NB4 (cell line): ENCODE data around the gene STK24.

ENCODE experiments used
- MYC ChIP-seq: IDR thresholded peaks from 2 replicates; pipeline ENCODE4 v1.6.1; 2011; ENCODE audit warnings: low read depth, low read length
- POLR2A ChIP-seq: IDR thresholded peaks from 2 replicates; pipeline ENCODE4 v1.6.1; 2011; ENCODE audit warnings: mild to moderate bottlenecking; ENCODE audit not compliant: insufficient read length; ENCODE audit errors: extremely low read depth
- TF ChIP-seq, protein P1 (sequence below): IDR thresholded peaks from one replicate; pipeline ENCODE4 v1.5.1; 2012; ENCODE audit warnings: low read depth, low read length
- TF ChIP-seq, protein P2 (sequence below): IDR thresholded peaks from 2 replicates; pipeline ENCODE4 v1.6.1; 2011; ENCODE audit warnings: low read depth, low read length

DNA sequence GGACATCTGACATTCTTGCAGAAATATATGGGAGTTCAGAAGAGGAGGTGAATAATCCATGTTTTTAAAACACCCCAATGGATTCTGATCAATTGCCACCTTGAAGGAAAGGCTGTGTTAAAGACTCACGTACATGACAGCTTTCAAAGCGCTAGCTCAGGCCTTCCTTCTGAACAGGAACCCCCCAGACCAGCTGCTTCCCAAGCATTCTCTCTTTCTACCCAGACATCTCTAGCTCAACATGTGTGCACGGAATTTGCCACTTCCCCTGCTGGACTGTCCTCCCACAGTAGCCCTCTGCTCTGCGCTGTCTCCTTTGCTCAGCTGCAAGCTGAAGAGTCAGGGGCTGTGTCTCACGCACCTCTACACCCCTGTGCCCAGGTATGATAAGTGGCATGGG lies 54.5 kb downstream of the STK24 start:
- TF ChIP-seq POLR2A (no peak), MYC (no peak)
- TF ChIP-seq, protein P1, sequence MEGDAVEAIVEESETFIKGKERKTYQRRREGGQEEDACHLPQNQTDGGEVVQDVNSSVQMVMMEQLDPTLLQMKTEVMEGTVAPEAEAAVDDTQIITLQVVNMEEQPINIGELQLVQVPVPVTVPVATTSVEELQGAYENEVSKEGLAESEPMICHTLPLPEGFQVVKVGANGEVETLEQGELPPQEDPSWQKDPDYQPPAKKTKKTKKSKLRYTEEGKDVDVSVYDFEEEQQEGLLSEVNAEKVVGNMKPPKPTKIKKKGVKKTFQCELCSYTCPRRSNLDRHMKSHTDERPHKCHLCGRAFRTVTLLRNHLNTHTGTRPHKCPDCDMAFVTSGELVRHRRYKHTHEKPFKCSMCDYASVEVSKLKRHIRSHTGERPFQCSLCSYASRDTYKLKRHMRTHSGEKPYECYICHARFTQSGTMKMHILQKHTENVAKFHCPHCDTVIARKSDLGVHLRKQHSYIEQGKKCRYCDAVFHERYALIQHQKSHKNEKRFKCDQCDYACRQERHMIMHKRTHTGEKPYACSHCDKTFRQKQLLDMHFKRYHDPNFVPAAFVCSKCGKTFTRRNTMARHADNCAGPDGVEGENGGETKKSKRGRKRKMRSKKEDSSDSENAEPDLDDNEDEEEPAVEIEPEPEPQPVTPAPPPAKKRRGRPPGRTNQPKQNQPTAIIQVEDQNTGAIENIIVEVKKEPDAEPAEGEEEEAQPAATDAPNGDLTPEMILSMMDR: no peak
- TF ChIP-seq, protein P2, sequence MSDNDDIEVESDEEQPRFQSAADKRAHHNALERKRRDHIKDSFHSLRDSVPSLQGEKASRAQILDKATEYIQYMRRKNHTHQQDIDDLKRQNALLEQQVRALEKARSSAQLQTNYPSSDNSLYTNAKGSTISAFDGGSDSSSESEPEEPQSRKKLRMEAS: no peak
